ENCODE measurements around the gene ZNF784. TPM values are rescaled to one million over a fixed set of nuclear protein-coding genes. Genes with fewer than 3 reads are reported as not detected.

The ZNF784 gene
- total and polyA plus RNA-seq, 2 of the 4 experiments (the other 2 are of a cell fraction), result 2.5 to 3.7 TPM

- H3K79me1 ChIP-seq (ENCODE audit: low read depth in 1 of 2, low read length in 2 of 2), result peaks cover 16 to 36% of the 10 kb centered on the region in 2 experiments
- H4K5ac ChIP-seq (ENCODE audit: low read depth, low read length), result no peak overlapping the region
- H3K9ac ChIP-seq (ENCODE audit: low read depth, low read length), result no peak overlapping the region
- ChIA-PET POLR2A (ENCODE audit: unreplicated experiment) (interaction anchor here (0.5 kb wide), 1 partner anchor 70 kb away, joined by 3 read pairs; no protein-coding TSS in a partner anchor), CTCF (no interaction called here)
- H4K20me1 ChIP-seq (ENCODE audit: insufficient read depth, low read length), result no peaks in the 10 kb centered on the region
- BruUV-seq (replicated peaks), result no TSS peak
- no peak overlapping the region for H3K4ac ChIP-seq (ENCODE audit: low read depth, low read length)
- intact Hi-C loops (cut with micrococcal nuclease) (no loop called here), in situ Hi-C loops (cut with MboI; ENCODE audit: low sequenced_read_pairs) (no loop called here), dilution Hi-C loops (cut with HindIII; ENCODE audit: low sequenced_read_pairs, unreplicated experiment) (no loop called here)
- H3K4me1 ChIP-seq (ENCODE audit: control insufficient read depth, insufficient read depth, low read length), result peaks cover 4% of the 10 kb centered on the region; the same call in 1 of the 2 replicates
- H3K56ac ChIP-seq (ENCODE audit: extremely low read depth, insufficient read depth, low read length), result no peak overlapping the region
- H3K4me3 ChIP-seq (ENCODE audit: insufficient read depth, low read depth, low read length), result no peak overlapping the region
- no peak overlapping the region for H3K27ac ChIP-seq (ENCODE audit: insufficient read depth, low read length)
- 98% methylated on average over 10 of the region's 30 CpGs; no CpG with 5 or more reads in 1 of the 2 experiments for WGBS, 2 experiments (ENCODE audit: extremely low coverage in 2 of 2, insufficient read length in 1 of 2)
- H3K9me3 ChIP-seq (ENCODE audit: control insufficient read depth, insufficient read depth, low read length), result no peaks in the 10 kb centered on the region
- no peak overlapping the region for H2BK15ac ChIP-seq (ENCODE audit: low read depth, low read length)
- no peak overlapping the region for H2AK5ac ChIP-seq (ENCODE audit: low read depth, low read length)
- no peak overlapping the region for H2AFZ ChIP-seq (replicated peaks; ENCODE audit: low read length, poor library complexity)
- H2BK20ac ChIP-seq (ENCODE audit: low read depth, low read length), result no peak overlapping the region
- DNase-seq (no peak), ATAC-seq (ENCODE audit: low read depth) (no peak)
- H2BK120ac ChIP-seq (ENCODE audit: low read depth, low read length), result no peak overlapping the region
- no peak overlapping the region for H3K23ac ChIP-seq (ENCODE audit: low read depth, low read length)
- H3K18ac ChIP-seq (ENCODE audit: low read depth, low read length), result no peak overlapping the region
- H2AK9ac ChIP-seq (replicated peaks; ENCODE audit: low read depth, low read length, poor library complexity), result no peak overlapping the region
- H4K8ac ChIP-seq (ENCODE audit: low read depth in 2 of 2, low read length in 2 of 2), result no peak overlapping the region
- H2BK5ac ChIP-seq (ENCODE audit: low read depth, low read length, poor library complexity, severe bottlenecking), result no peak overlapping the region
- TF ChIP-seq POLR2A (IDR thresholded peaks at IDR 0.05; ENCODE audit: low read depth, low read length) (no peak), RAD21 (IDR thresholded peaks at IDR 0.05; ENCODE audit: low read length) (no peak)
- H3K9me1 ChIP-seq (ENCODE audit: insufficient read depth, low read length), result peaks cover 13% of the 10 kb centered on the region
- H3K27me3 ChIP-seq (ENCODE audit: control insufficient read depth, insufficient read depth, low read length), result no peaks in the 10 kb centered on the region
- no peak overlapping the region for H3K4me2 ChIP-seq (ENCODE audit: low read depth, low read length)
- H3K14ac ChIP-seq (replicated peaks; ENCODE audit: low read depth, low read length), result no peak overlapping the region
- no peak overlapping the region for H4K91ac ChIP-seq (ENCODE audit: insufficient read depth, low read depth, low read length)
- H3K36me3 ChIP-seq (ENCODE audit: control insufficient read depth, insufficient read depth, low read length), result peaks cover 31% of the 10 kb centered on the region
These were observed 26.9 kb downstream of the ZNF784 start for GRCh38 chr19:55597501-55597921.

All from IMR-90 (cell line).